Endothelial cell of umbilical vein (primary cell): ENCODE measurements around the gene MTMR3. TPM values are rescaled to one million over a fixed set of nuclear protein-coding genes. Genes with fewer than 3 reads are reported as not detected.

Source experiments
- microRNA-seq: library from miRNA; unstranded; fragments of <30 nt; microRNA quantifications from one replicate; pipeline ENCODE4 v1.2.0, GENCODE V29; 2021; ENCODE audit warnings: borderline number of aligned reads, borderline replicate concordance
- polyA plus RNA-seq, 4 experiments: library from polyadenylated mRNA; depleted of rRNA in 3 of 4; stranded (reverse) in 3 of 4; unstranded in 1 of 4; fragments of >200 nt; gene quantifications; 2 replicates each; pipeline versions ENCODE4 v1.2.1 to v1.2.3, GENCODE V29; 2011 to 2012; ENCODE audit warnings: missing spikeins in 1 of 4
- small RNA-seq: library from RNA; depleted of rRNA; stranded (forward); fragments of <200 nt; gene quantifications from one replicate; pipeline ENCODE3, GENCODE V24; 2012; ENCODE audit warnings: low replicate concordance, low read depth; ENCODE audit not compliant: insufficient read depth, insufficient read length
- total RNA-seq: library from RNA; stranded (reverse); gene quantifications from 2 replicates; pipeline ENCODE4 v1.2.3, GENCODE V29; 2021

Gene MTMR3
- total and polyA plus RNA-seq, 2 donors (not counting 3 experiments of a cell fraction or from before 2014, with no cell fraction given), result 30.1 to 36.5 TPM

Small RNA genes within 50 kb of the gene (microRNA-seq; reads per million reads assigned to microRNA genes)
- gene MIR6818, result not detected

Small RNA genes within 50 kb of the gene (small RNA-seq; reads per million reads assigned to genes)
- gene MIR6818 (not detected), gene RNU6-331P (not detected)

Other genes with a start within 250 kb of the MTMR3 start
- gene CABP7, start 163.2 kb upstream of the MTMR3 start, total RNA-seq, result not detected in 2 replicates
- gene CABP7, start 163.2 kb upstream of the MTMR3 start, polyA plus RNA-seq, result not detected in 2 replicates
- gene ZMAT5, start 116.2 kb upstream of the MTMR3 start, total RNA-seq, result 23.1 and 24.9 TPM in 2 replicates
- 43.6 and 54.8 TPM in 2 replicates for gene ZMAT5, start 116.2 kb upstream of the MTMR3 start, polyA plus RNA-seq
- 94.0 and 96.6 TPM in 2 replicates for gene UQCR10, start 115.8 kb upstream of the MTMR3 start, total RNA-seq
- 196 and 215 TPM in 2 replicates for gene UQCR10, start 115.8 kb upstream of the MTMR3 start, polyA plus RNA-seq
- 60.4 and 60.7 TPM in 2 replicates for gene ASCC2, start 44.9 kb upstream of the MTMR3 start, total RNA-seq
- 43.6 and 51.8 TPM in 2 replicates for gene ASCC2, start 44.9 kb upstream of the MTMR3 start, polyA plus RNA-seq
- not detected in 2 replicates for gene HORMAD2, start 197.3 kb downstream of the MTMR3 start, total RNA-seq
- not detected in 2 replicates for gene HORMAD2, start 197.3 kb downstream of the MTMR3 start, polyA plus RNA-seq